SU-DHL-6 (cell line): ENCODE measurements around the gene ITGB2.
A peak's percentile ranks its signal among the peaks of the same experiment; 100 is the strongest.

Experiments used
- H2AFZ ChIP-seq: fragments of 200-600 bp; sonication (generic); 2 replicates; pipeline ENCODE4 v1.6.1; 2014; ENCODE audit warnings: low read depth, mild to moderate bottlenecking, moderate library complexity, mixed read lengths, antibody characterized with exemption, low read length; ENCODE audit not compliant: severe bottlenecking
- H3F3A ChIP-seq: fragments of 200-600 bp; shearing (Covaris generic); 2 replicates; pipeline ENCODE4 v1.6.0; 2016; ENCODE audit warnings: antibody characterized with exemption, mild to moderate bottlenecking; ENCODE audit not compliant: insufficient read depth
- H3K27ac ChIP-seq: fragments of 200-600 bp; sonication (generic); 2 replicates; pipeline ENCODE4 v1.5.1; 2016; ENCODE audit warnings: low read depth, mild to moderate bottlenecking, low read length, moderate library complexity, mixed read lengths
- H3K27me3 ChIP-seq: fragments of 200-600 bp; sonication (generic), shearing (Covaris generic); 2 replicates; pipeline ENCODE4 v1.6.0; 2014; ENCODE audit warnings: mild to moderate bottlenecking, low read length
- H3K36me3 ChIP-seq: fragments of 200-600 bp; sonication (generic); 2 replicates; pipeline ENCODE4 v1.6.1; 2014; ENCODE audit warnings: mild to moderate bottlenecking, low read length, mixed read lengths
- H3K4me2 ChIP-seq: fragments of 300-600, 200-600 bp; shearing (Covaris generic), sonication (generic); 2 replicates; pipeline ENCODE4 v1.6.0; 2014; ENCODE audit warnings: low read length, low read depth, mild to moderate bottlenecking; ENCODE audit not compliant: poor library complexity, severe bottlenecking
- H3K4me3 ChIP-seq: fragments of 200-600 bp; sonication (generic); 2 replicates; pipeline ENCODE4 v1.5.1; 2014; ENCODE audit warnings: antibody characterized with exemption, low read length, mild to moderate bottlenecking, mixed read lengths; ENCODE audit not compliant: insufficient read depth, poor library complexity, severe bottlenecking
- H3K79me2 ChIP-seq: fragments of 200-600 bp; sonication (generic); 2 replicates; pipeline ENCODE4 v1.6.1; 2014; ENCODE audit warnings: mild to moderate bottlenecking, low read length, moderate library complexity; ENCODE audit not compliant: insufficient read depth
- H3K9ac ChIP-seq: fragments of 200-600 bp; sonication (generic); 2 replicates; pipeline ENCODE4 v1.7.0; 2014; ENCODE audit warnings: mild to moderate bottlenecking, low read length
- H3K9me2 ChIP-seq: fragments of 200-600 bp; sonication (generic); replicated peaks from 2 replicates; pipeline ENCODE4 v1.6.1; 2014; ENCODE audit warnings: low read length; ENCODE audit not compliant: insufficient read depth
- H3K9me3 ChIP-seq: fragments of 200-600 bp; sonication (generic); 2 replicates; pipeline ENCODE4 v1.6.1; 2014; ENCODE audit warnings: low read length, mixed read lengths; ENCODE audit not compliant: insufficient read depth
- H4K20me1 ChIP-seq: fragments of 200-600 bp; sonication (generic); 2 replicates; pipeline ENCODE4 v1.6.1; 2014; ENCODE audit warnings: low read depth, mild to moderate bottlenecking, antibody characterized with exemption, low read length, moderate library complexity, mixed read lengths
- EZH2phosphoT487 ChIP-seq: fragments of 200-600 bp; sonication (generic), shearing (Covaris generic); conservative IDR thresholded peaks from 2 replicates; pipeline ENCODE4 v1.6.1; 2018; ENCODE audit warnings: mild to moderate bottlenecking, antibody characterized with exemption, low read length, moderate library complexity, mixed read lengths
- TF ChIP-seq, protein P1 (sequence below): fragments of 200-600 bp; sonication (generic); IDR thresholded peaks from one replicate; pipeline ENCODE4 v1.5.1; 2017; ENCODE audit warnings: antibody characterized with exemption, mild to moderate bottlenecking, low read length, moderate library complexity; ENCODE audit not compliant: insufficient read depth, poor library complexity, severe bottlenecking

The ITGB2 gene

DNA sequence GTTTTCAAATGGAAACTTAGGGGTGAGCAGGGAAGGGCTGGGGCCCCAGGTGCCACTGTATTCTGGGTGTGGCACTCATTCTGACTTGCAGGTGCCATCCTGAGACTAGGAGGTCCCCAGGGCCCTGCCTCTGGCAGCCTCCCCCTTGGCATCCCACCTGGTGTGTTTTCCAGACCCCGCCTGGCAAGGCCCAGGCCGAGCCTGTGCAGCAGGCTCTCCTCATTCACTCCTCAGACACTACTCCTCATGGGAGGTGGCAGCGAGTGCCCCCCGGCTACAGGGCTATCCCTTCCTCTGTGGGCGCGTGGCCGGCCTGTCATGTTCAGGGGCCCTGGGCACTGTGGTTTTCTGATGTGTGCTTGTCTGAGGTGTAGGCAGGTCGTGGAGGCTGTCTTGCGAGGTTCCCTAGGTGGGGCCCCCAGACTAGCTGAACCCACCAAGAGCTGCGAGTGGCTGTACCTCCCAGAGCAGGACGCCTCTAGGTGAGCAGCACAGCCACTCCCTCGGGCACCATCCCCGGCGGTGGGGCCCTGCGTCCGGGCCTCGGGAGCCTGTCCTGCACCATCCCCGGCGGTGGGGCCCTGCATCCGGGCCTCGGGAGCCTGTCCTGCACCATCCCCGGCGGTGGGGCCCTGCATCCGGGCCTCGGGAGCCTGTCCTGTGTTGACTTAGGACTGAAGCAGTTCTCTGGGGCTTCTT is 32.4 kb upstream of the ITGB2 start:
- Histone ChIP-seq H3K9ac (peak overlapping the region; percentile 14; the same call in 1 of the 2 replicates), H3K36me3 (no peaks in the 10 kb centered on the region), H3K9me3 (no peaks in the 10 kb centered on the region), H2AFZ (no peak overlapping the region), H3K9me2 (no peaks in the 10 kb centered on the region), H3K27ac (peak overlapping the region; percentile 73), H3K4me2 (peak overlapping the region; percentile 32), H3K4me3 (no peak overlapping the region), H3F3A (no peaks in the 10 kb centered on the region), H3K27me3 (no peaks in the 10 kb centered on the region), H4K20me1 (no peaks in the 10 kb centered on the region), H3K79me2 (peaks cover 36% of the 10 kb centered on the region)
- TF ChIP-seq EZH2phosphoT487 = no peak
- TF ChIP-seq, protein P1, sequence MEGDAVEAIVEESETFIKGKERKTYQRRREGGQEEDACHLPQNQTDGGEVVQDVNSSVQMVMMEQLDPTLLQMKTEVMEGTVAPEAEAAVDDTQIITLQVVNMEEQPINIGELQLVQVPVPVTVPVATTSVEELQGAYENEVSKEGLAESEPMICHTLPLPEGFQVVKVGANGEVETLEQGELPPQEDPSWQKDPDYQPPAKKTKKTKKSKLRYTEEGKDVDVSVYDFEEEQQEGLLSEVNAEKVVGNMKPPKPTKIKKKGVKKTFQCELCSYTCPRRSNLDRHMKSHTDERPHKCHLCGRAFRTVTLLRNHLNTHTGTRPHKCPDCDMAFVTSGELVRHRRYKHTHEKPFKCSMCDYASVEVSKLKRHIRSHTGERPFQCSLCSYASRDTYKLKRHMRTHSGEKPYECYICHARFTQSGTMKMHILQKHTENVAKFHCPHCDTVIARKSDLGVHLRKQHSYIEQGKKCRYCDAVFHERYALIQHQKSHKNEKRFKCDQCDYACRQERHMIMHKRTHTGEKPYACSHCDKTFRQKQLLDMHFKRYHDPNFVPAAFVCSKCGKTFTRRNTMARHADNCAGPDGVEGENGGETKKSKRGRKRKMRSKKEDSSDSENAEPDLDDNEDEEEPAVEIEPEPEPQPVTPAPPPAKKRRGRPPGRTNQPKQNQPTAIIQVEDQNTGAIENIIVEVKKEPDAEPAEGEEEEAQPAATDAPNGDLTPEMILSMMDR = no peak

DNA sequence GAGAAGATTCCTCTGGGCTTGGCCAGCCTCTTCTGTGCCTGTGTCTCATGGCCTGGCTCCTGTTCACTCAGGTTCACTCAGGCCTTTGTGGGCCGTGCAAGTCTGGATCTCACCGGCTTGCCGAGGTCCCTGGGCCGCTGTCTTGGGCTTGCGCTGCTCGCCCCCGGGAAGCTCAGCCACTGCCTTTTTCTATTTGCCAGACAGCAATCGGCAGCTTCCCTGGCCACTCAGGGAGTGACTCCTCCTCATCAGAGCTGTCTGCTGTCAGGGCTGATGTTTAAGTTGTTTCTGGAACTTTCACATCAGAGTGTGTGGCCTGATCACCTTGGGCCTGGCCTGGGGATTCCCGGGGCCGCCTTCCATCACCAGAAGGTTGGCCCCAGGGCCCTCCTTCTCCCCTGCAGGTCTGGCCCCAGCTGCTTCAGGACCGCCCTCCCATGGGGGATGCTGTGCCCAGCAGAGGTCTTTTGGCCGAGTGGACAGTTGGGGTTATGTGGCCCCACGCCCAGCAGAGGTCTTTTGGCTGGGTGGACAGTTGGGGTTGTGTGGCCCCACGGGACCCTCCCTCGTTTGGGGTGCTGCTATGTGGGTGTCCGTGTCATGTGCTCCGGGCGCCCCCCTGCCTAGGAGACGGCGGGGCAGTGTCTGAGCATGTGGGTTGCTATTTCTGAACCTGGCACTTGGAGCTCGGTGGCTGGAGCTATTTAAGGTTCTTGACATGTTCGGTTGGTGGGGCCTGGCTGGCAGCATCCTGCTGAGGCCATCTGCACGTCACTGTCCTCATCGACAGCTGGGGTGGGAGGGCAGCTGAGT is 31.6 kb upstream of the ITGB2 start:
- H2AFZ ChIP-seq = no peak overlapping the region
- TF ChIP-seq, protein P1 = no peak
- no peak for TF ChIP-seq EZH2phosphoT487
- no peaks in the 10 kb centered on the region for H4K20me1 ChIP-seq
- peak overlapping the region; percentile 3; the same call in 1 of the 2 replicates for H3K9ac ChIP-seq
- no peaks in the 10 kb centered on the region for H3K36me3 ChIP-seq
- peaks cover 39% of the 10 kb centered on the region for H3K79me2 ChIP-seq
- peak overlapping the region; percentile 32 for H3K4me2 ChIP-seq
- no peak overlapping the region for H3K4me3 ChIP-seq
- H3K27me3 ChIP-seq = no peaks in the 10 kb centered on the region
- H3K27ac ChIP-seq = peak overlapping the region; percentile 73
- H3K9me2 ChIP-seq = no peaks in the 10 kb centered on the region
- no peaks in the 10 kb centered on the region for H3F3A ChIP-seq
- no peaks in the 10 kb centered on the region for H3K9me3 ChIP-seq

DNA sequence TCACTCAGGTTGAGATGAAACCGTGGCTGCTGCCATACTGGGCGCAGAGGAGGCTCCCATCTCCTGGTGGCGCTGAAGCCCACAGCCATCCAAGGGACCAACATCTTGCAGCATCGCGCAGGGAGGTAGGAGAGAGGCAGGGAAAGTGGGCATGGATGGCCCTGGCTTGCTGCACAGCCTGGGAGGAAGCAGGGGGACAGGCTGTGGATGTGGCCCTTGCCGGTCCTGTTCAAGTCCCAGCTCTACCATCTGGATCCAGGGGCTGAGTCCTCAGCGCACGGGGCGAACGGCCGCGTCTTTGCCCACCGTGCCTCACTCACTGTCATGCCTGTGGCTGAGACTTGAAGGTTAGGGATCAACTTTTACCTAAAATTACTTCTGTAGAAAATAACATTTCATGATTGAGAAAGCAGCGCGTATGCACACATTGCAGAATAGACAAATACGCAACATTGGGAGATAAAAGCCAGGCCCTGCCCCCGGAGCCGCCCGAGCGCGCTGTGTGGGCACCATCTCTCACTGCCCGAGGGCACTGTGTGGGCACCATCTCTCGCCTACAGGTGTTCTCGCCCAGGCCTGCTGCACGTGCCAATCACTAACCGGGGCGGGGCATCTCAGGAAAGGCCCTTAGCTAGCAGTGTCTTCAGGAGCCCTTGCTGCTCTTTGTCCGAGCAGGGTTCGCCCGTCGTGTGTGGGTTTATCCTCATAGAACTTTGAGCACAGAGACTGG is 30.7 kb upstream of the ITGB2 start:
- H3K27me3 ChIP-seq = no peaks in the 10 kb centered on the region
- H3K9me3 ChIP-seq = no peaks in the 10 kb centered on the region
- H3K9ac ChIP-seq = no peak overlapping the region
- no peaks in the 10 kb centered on the region for H3F3A ChIP-seq
- TF ChIP-seq EZH2phosphoT487 = no peak
- TF ChIP-seq, protein P1 = no peak
- H4K20me1 ChIP-seq = no peaks in the 10 kb centered on the region
- H3K4me2 ChIP-seq = no peak overlapping the region
- no peaks in the 10 kb centered on the region for H3K9me2 ChIP-seq
- no peak overlapping the region for H3K27ac ChIP-seq
- peaks cover 42% of the 10 kb centered on the region for H3K79me2 ChIP-seq
- no peak overlapping the region for H3K4me3 ChIP-seq
- no peaks in the 10 kb centered on the region for H3K36me3 ChIP-seq
- no peak overlapping the region for H2AFZ ChIP-seq
